HG03108 (cell line): ENCODE measurements around the gene KLHL26.

Experiments used
- ATAC-seq: cut with Tn5 transposase; IDR thresholded peaks from one replicate; pipeline ENCODE4 v1.9.1; 2021; ENCODE audit warnings: moderate library complexity; ENCODE audit not compliant: unreplicated experiment

Gene KLHL26

DNA sequence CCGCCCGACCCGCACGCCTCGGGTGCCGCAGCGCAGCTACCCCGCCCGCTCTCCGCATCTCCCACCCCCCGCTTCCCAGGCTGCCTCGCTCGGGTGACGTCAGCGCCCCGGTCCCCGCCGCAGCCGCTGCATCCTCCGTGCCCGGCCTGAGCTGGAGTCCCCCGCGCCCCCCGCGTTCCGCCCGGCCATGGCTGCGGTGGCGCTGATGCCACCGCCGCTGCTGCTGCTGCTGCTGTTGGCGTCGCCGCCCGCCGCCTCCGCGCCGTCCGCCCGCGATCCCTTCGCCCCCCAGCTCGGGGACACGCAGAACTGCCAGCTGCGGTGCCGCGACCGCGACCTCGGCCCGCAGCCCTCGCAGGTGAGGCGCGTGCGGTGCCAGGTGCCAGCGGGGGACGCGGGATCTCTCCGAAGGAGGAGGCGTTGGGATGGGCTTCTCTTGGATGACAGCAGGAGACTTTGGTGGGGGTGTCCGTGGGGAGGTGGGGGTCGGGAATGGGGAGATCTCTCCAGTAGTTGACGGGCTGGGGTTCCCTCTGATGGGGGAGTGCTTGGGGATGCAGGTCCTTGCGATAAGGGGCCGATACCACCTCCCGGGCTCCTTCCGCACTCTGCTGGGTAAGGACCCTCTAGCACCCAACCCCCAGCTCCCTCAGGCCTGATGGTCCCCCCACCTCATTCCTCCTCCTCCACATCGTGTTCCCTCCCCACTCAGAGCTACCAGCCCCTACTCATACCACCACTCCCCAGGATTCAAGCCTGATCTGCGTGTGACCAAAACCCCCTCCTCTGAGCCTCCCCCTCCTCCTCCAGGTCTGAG is 23.8 kb upstream of the KLHL26 start, which contains the start of gene TMEM59L:
TSS of gene TMEM59L (plus strand) at position 99 of the 817 bp plus-strand sequence. CDS start at position 188, 89 bp downstream.
- ATAC-seq: no peak

DNA sequence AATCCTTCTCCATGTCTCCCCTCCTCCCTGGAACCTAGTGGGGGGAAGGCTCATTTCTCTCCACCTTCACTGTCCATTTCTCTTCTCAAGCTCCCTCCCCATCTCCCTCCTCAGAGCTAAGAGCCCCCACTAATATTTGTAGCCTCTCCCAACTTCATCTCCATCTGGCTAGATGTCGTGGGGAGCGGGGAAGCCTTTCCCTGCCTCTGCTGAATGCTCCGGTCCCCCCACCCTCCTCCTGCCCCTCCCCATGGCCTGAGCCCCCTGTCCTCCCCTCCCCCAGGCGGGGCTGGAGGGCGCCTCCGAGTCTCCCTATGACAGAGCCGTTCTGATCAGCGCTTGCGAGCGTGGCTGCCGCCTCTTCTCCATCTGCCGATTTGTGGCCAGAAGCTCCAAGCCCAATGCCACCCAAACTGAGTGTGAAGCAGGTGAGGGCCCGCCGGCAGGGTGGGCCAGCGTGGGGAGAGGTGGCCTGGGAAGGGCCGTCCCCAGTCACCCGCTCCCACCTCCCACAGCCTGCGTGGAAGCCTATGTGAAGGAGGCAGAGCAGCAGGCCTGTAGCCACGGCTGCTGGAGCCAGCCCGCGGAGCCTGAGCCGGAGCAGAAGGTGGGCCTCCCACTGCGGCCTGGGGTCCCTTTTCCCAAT is 23.1 kb upstream of the KLHL26 start:
- ATAC-seq: no peak

DNA sequence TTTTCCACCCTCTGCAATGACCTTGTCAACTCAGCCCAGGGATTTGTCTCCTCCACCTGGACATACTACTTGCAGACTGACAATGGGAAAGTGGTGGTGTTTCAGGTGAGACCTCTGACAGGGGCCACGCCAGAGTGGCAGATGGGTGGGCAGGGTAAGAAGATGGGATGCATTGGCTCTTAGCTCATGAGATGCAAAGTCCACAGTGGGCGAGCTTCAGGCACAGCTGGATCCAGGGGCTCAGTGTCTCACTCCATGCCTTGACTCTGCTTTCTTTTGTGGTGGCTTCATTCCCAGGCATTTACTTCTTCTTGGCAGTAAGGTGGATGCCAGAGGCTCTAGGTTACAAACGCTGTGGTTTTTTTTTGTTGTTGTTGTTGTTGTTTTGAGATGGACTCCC is 20.8 kb upstream of the KLHL26 start:
- ATAC-seq: no peak

DNA sequence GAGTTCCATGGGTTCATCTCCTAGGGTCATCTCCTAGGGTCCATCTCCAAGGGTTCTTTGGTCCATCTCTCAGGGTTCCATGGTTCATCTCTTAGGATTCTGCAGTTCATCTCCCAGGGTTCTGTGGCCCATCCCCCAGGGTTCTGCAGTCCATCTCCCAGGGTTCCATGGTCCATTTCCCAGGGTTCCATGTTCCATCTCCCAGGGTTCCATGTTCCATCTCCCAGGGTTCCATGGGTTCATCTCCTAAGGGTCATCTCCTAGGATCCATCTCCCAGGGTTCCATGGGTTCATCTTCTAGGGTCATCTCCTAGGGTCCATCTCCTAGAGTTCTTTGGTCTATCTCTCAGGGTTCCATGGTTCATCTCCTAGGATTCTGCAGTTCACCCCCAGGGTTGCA is 19.3 kb upstream of the KLHL26 start:
- ATAC-seq: no peak

DNA sequence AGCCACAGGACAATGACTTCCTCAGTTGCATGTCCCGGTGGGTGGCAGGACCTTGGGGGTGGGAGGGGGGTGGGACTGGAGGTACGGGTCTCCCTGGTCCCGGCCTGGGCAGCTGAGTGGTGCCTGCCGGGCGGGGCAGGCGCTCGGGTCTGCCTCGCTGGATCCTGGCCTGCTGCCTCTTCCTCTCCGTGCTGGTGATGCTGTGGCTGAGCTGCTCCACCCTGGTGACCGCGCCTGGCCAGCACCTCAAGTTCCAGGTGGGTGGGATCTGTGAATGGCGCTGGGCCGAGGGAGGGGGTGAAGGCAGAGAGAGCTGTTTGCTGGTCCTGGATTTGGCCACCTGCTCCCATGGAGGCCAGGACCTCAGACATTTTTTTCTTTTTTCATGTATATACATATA is 18.6 kb upstream of the KLHL26 start:
- no peak for ATAC-seq

DNA sequence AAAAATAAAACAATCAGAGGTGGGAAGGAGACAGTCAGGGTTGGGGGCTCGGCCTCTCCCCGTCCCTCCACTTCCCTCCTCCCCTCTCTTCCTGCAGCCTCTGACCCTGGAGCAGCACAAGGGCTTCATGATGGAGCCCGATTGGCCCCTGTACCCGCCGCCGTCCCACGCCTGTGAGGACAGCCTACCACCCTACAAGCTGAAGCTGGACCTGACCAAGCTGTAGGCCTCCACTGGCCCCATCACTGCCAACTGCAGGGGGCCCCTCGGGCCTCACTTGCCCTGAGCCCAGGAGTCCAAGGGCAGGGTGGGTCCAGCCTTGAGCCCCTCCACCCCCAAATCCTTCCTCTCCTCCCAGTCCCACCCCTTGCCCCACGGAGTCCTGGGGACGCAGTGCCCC is 16.5 kb upstream of the KLHL26 start:
- no peak for ATAC-seq

DNA sequence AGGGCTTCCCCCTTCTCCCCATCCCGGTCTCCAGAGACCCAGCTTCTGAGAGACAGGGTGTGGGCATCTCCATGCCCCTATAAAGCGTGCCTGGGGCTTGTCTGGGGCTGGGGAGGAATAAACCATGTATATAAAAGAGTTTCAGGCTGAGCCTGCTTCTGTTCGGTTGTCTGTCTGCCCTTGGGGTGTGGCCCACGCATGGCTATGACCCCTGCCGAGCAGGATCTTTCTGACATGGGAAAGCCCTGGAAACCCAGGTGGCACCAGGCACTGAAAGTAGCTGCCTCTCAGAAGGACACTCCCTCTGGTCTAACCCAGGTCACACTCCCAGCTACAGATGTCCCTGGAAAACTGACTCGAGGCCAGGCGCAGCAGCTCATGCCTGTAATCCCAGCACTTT is 15.9 kb upstream of the KLHL26 start:
- ATAC-seq: no peak

DNA sequence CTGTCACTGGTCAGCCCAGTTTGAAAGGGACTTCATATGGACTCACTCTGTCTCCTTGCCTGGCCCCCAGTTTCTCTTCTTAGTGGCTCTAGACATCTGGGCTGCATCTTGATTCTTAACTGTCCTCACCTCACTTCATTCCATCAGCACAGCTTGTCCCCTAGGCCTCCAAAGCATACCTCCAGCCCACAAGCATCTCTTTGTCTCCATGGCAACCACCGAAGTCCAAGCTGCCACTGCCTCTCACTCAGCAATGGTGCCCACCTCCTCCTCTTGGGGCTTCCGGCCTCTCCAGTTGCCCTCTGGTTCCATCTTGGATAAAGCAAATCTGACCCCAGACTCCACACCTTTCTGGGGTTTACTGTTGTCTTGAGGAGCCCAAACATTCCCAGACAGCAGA is 9.9 kb upstream of the KLHL26 start:
- no peak for ATAC-seq

DNA sequence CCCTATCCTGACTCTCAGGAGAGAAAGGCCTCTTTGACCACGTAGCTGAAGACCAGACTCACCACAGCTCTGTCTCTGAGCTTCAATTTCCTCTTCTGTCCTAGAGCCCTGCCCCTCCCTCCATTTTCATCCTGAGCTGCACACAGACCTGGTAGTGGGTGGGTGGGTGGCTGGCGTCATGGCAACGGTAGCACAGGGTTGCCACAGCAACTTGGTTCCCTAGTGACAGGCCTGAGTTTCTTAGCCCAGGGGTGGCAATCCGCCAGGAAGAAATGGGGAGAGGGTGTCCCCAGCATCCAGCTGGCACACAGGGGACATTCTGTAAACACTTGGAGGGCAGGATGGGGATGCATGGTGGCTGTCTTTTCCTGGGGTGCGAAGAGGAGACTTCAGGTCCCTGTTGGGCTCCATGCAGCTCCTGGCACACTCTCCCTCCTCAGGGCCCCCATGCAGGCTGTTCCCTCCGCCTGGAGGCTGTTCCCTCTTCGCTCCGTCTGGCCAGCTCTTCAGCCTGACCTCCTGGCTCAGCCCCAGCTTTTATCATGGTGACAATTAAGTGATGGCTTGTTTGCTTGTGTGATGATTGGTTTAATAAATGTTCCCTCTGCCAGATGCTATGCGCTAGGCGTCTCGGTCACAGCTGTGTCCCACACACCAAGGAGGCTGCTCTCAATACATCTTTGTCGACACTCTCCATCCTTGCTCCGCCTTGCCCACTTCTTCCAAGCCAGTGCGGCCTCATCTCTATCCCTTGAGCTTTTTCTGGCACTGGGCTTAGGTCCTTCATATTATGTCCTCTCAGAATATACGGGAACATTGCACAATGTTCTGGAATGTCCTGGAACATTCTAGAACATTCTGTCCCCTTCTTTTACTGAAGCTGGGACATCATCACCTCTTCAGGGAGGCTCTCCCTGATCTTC is 7.4 kb upstream of the KLHL26 start:
- ATAC-seq: no peak

DNA sequence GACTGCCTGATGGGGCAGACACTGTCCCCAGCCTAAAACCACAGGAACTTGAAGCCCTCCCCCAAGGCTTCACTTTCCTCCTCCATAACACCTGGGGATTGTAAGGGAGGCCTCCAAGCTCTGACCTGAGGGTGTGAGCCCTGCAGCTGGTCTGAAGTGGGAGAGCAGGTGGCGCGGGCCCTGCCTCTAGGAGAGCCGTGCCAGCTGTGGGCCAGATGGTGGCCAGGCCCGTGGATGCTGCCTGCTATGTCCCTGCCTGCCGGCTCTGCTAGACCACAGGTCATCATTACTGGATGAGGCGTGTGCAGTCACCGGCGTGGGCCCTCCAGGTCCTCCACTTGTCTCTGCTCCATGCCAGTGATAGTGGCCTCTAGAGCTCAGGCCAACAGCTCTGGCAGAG is 3.5 kb upstream of the KLHL26 start:
- ATAC-seq: no peak

DNA sequence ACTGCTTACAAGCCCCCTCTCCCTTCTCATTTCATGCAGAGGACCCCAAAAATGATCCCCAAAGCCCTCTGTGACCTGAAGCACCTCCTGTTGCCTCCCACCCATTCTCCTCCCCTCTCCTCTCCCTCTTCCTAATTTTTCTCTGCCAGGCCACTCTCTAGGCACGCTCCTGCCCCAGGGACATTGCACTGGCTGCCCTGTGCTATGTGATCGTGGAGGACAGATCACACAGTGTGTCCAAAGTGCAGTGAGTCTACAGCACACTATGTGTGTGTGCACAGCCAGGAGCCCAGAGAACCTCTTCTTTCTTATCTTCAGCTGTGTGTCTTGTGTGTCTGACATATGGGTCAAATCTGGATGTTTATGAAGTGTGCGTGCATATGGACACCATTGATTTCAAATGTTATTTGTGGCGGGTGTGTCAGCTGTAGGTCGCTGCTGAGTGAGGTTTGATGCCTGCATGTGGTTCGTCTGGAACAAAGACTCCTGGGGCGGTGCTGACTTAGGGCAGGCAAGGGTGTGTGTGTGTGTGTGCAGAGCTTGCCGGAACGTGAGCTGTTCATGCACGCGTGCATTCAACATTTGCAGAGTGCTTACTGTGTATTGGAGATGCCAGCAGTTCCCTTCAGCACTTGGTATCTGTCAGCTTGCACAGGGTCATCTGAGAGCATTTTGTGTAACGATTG is 2.1 kb upstream of the KLHL26 start:
- ATAC-seq: no peak

DNA sequence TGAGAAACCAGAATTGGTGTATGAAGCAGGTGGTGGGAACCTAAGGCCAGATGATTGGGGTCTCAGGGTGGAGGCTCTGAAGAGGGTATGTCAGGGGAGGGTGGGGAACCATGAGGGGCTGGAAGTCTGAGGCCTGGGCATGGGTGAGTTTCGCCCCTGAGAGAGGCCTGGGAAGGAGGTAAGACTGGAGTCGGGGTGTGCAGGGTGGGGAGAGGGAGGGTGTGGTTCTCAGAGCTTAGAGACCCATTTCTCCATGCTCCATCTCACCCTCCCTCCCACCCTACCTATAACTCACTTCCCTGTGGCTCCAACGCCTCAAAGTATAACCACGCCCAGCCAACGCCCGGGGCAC is 1.0 kb upstream of the KLHL26 start:
- ATAC-seq: no peak

DNA sequence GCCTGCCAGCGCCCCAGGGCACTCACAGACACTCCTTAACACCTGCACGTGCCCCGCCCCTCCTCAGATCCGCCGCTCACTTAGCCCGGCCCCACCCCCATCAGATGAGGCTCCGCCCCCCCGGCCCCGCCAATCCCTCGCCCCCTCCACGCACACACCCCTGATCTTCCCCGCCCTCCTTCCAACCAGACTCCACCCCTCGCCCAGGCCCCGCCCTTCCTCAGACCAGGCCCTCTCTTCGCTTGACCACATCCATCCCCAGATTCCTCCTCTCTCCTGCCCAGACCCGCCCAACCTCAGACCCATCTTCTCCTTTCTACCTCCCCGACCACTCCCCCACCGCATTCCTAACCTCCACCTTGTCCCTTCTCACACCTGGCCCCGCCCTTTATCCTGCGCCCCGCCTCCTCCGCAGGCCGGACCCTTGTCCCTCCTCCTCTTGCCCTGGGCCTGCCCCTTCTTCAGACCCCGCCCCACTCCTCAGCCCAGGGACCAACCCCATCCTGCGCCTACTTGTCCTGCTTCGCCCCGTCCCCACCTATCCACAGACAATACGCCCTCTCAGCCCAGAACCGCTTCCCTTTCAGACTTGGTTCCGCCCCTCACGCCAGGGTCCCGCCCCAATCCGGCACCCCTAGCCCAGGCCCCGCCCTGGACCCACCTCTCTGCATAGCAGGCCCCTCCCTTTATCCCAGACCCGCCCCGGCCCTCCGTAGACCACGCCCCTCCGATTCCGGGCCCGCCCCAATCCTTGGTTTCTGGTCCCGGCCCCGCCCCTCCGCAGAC is 452 bp upstream of the KLHL26 start:
- peak; percentile 88 for ATAC-seq

DNA sequence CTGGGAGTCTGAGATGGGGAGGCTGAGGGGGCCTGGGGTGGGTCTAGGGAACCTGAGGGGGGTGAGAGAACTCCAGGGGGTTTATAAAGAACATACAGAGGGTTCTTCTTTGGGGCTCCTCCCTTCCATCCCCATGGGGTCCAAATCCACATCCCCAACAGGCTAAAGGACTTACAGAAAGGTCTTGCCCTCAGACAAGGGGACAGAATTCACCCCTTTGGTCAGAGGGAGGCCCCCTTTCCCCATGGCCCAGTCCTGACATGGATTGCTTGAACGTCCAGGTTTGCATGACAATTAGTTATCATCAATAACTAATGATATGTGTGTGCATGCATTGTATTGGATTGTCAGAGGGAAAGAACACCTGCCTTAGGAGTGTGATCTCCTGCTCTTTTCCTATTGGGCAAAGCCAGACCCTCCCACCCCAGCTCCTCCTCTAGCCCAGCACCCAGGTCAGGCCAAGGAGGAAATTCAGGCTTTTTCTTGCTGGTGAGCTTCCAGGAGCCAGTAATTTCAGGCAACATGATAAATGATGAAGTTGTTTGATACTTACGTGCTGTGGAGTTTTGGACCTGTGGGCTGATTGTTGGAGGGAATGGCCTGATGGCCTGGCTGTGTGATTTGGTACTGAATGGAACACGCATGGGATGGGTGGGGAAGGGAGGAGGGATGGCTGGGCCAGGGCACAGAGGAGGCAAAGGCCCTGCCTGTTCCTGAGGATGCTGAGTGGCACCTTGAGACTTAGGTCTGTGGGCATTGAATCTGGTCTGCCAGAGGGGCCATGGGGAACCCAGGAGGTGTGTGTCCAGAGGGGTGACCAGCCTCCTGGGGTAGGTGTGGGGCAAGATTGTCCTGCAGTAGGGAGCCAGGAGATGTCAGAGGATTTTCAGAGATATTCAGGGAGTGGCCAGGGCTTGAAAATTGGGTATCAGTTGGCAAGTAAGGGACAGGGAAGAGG is 1.1 kb downstream of the KLHL26 start:
- ATAC-seq: no peak

DNA sequence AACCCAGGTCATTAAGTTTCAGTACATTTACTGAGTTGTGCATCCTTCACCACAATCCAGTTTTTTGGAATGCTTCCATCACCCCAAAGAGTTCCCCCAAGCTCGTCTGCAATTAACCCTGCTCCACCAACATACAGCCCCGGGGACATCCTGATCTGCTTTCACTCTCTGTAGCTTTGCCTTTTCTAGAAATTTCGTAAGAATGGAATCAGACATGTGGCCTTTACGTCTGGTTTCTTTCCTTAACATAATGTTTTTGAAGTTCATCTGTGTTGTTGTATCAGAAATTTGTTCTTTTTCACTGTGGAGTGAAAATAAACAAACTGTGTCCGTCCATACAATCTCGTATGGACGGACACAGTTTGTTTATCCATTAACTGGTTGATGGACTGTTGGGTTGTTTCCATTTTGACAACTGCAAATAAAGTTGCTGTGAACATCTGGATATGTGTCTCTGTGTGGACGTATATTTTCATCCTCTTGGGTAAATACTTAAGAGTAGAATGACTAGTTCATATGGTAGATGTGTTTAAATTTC is 2.9 kb downstream of the KLHL26 start:
- ATAC-seq: no peak

DNA sequence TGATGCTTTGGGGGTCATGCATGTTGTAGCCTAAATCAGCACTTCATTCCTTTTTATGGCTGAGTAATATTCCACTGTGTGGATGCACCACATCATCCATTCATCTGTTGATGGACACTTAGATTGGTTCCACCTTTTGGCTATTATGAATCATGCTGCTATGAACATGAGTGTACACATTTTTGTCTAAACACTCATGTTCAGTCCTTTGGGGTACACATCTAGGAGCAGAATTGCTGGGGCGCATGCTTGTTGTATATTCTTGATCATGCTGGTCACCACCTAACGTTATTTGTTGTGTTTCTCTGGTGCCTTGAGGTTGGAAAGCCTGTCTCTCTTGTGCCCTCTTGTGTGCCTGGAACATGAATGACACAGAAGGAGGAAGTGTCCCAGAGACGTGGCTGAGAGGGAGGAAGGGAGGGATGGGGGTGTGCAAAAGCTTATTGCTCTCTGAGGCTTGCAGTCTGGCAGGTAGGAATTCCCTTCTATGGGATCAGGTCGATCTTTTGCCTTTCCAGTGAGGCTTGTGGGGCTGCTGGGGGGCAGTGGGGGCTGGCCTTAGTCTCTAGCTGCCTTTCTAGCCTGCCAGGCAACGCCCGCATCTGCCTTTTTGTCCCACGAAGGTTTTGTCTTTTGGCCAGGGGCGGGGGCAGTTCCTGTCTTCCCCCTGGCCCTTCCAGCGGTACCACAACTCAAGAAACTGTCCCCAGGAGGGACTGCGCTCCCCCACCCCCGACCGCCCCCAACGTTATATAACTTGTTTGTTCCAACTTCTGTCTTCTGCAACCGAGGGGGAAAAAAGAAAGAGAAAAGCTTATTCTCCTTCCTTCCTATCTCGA is 7.6 kb downstream of the KLHL26 start:
- ATAC-seq: no peak

DNA sequence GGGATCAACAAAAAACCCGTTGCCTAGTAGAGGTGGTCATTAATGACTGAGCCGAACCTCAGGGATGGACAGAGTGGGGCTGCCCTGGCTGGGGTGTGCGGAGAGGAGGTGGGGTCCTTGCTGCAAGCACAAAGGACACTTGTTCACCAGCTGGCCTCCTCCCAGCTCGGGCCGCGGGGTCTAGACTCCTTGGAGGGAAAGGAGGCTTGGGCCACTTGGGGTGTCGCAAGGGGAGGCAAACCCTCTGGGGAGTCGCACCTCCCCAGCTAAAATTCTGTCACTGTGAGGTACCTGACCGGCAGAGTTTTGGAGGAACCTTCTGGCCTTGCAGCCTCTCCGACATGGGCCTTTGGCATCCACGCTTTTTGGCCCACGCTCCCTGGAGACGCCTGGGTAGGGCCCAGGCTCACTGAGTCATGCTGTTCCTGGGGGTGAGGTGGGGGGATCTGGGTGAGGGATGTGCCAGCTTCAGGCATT is 8.2 kb downstream of the KLHL26 start:
- ATAC-seq: no peak
